ENCODE data around the gene PADI4. TPM values are rescaled to one million over a fixed set of nuclear protein-coding genes. Genes with fewer than 3 reads are reported as not detected.

The PADI4 gene
- total RNA-seq, 1 experiment from 2014 or later, result not detected

DNA sequence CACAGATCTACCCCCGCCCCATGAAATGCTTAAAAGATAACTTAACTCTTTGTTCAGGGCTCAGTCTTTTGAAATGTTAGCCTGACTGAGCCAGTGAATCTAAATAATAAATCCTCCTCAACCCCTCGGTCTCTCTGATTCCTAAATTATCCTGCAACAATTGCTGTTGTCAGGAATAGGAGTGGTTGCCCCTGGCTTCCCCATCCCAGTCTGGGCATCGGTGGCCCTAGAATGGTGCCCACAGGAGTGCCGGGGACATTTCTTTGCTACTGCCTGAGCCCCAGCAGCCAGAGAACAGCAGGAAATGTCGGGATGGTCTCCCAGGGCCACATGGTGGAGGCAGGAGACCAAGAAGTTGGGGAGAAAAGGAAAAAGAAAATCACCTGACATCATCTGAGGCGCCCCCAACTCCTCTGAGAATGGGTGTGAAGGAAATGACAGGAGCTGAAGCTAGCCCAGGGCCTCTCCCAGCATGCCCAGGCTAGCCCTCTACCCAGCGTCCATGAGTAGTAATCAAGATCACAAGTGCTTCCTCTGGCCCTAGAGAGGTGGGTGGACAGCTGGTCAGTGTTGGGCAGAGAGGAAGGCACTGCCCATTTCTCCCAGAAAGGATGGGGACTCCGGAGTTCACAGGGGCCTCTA lies 1.6 kb downstream of the PADI4 start:
- H3K27me3 ChIP-seq (ENCODE audit: control insufficient read depth, insufficient read depth, low read length), result no peaks in the 10 kb centered on the region
- CTCF ChIA-PET, result interaction anchor here (0.7 kb wide), 1 partner anchor 86 kb away, joined by 16 read pairs; no protein-coding TSS in a partner anchor
- DNase-seq (ENCODE audit: low read depth, low spot score) (no peak), ATAC-seq (no peak)
- TF ChIP-seq TCF7L2 (IDR thresholded peaks at IDR 0.05; ENCODE audit: low read depth, low read length), result no peak
- TF ChIP-seq, protein P1, sequence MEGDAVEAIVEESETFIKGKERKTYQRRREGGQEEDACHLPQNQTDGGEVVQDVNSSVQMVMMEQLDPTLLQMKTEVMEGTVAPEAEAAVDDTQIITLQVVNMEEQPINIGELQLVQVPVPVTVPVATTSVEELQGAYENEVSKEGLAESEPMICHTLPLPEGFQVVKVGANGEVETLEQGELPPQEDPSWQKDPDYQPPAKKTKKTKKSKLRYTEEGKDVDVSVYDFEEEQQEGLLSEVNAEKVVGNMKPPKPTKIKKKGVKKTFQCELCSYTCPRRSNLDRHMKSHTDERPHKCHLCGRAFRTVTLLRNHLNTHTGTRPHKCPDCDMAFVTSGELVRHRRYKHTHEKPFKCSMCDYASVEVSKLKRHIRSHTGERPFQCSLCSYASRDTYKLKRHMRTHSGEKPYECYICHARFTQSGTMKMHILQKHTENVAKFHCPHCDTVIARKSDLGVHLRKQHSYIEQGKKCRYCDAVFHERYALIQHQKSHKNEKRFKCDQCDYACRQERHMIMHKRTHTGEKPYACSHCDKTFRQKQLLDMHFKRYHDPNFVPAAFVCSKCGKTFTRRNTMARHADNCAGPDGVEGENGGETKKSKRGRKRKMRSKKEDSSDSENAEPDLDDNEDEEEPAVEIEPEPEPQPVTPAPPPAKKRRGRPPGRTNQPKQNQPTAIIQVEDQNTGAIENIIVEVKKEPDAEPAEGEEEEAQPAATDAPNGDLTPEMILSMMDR (IDR thresholded peaks at IDR 0.05), result no peak
- no peak for TF ChIP-seq SIN3A (IDR thresholded peaks at IDR 0.05; ENCODE audit: borderline replicate concordance, insufficient read depth, low read depth, low read length)
- TF ChIP-seq POLR2AphosphoS5 (IDR thresholded peaks at IDR 0.05; ENCODE audit: low read depth, low read length), result no peak
- TF ChIP-seq, protein P2, sequence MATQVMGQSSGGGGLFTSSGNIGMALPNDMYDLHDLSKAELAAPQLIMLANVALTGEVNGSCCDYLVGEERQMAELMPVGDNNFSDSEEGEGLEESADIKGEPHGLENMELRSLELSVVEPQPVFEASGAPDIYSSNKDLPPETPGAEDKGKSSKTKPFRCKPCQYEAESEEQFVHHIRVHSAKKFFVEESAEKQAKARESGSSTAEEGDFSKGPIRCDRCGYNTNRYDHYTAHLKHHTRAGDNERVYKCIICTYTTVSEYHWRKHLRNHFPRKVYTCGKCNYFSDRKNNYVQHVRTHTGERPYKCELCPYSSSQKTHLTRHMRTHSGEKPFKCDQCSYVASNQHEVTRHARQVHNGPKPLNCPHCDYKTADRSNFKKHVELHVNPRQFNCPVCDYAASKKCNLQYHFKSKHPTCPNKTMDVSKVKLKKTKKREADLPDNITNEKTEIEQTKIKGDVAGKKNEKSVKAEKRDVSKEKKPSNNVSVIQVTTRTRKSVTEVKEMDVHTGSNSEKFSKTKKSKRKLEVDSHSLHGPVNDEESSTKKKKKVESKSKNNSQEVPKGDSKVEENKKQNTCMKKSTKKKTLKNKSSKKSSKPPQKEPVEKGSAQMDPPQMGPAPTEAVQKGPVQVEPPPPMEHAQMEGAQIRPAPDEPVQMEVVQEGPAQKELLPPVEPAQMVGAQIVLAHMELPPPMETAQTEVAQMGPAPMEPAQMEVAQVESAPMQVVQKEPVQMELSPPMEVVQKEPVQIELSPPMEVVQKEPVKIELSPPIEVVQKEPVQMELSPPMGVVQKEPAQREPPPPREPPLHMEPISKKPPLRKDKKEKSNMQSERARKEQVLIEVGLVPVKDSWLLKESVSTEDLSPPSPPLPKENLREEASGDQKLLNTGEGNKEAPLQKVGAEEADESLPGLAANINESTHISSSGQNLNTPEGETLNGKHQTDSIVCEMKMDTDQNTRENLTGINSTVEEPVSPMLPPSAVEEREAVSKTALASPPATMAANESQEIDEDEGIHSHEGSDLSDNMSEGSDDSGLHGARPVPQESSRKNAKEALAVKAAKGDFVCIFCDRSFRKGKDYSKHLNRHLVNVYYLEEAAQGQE (IDR thresholded peaks at IDR 0.05; ENCODE audit: insufficient read depth in 1 of 2, low read depth in 2 of 2, low read length in 1 of 2), result no peak
- BruUV-seq (replicated peaks), result no TSS peak
- no peaks in the 10 kb centered on the region for H3K9me3 ChIP-seq (ENCODE audit: control insufficient read depth, insufficient read depth, low read depth, low read length)
- peaks cover 9% of the 10 kb centered on the region; the same call in 1 of the 2 replicates for H3K4me1 ChIP-seq (ENCODE audit: control insufficient read depth, insufficient read depth, low read length)
- in situ Hi-C loops (cut with HindIII; ENCODE audit: low pct_unique_long_range_greater_than_20kb, low sequenced_read_pairs) (no loop called here), intact Hi-C loops (cut with micrococcal nuclease; ENCODE audit: unreplicated experiment) (no loop called here)
- H3K36me3 ChIP-seq (ENCODE audit: control insufficient read depth, insufficient read depth, low read length), result no peaks in the 10 kb centered on the region
- no peak overlapping the region for H3K27ac ChIP-seq (ENCODE audit: low read length)
- H3K4me3 ChIP-seq (ENCODE audit: low read depth in 2 of 2, low read length in 2 of 2), result no peak overlapping the region
- POLR2A ChIA-PET, result interaction anchor here (0.6 kb wide), 3 partner anchors 12 to 49 kb away, joined by 4 to 13 read pairs (median 4); no protein-coding TSS in a partner anchor

DNA sequence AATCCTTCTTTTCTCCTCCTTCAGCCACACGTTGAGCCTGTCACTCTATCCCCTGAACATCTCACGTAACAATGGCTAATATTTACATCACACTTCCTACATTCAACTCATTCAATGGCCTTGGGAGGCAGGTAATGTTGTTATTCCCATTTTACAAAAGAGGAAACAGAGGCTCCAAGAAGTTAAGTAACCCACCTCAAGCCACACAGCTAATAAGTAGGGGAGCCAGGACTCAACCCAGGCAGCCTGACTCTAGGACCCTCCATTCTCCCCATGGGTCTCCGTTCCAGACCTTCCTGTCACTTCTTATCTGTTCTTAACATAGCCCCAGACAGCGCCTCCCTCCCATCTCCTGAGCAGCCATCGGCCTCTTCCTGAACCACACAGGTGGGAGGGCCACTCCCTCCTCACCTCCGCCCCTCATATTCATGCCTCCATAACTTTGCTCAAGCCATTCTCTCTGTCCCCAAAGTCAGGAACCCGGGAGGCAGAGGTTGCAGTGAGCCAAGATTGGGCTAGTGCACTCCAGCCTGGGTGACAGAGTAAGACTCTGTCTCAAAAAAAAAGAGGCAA lies 2.2 kb downstream of the PADI4 start:
- no peak overlapping the region for H3K27ac ChIP-seq (ENCODE audit: low read length)
- no TSS peak for BruUV-seq (replicated peaks)
- DNase-seq (ENCODE audit: low read depth, low spot score) (no peak), ATAC-seq (no peak)
- intact Hi-C loops (cut with micrococcal nuclease; ENCODE audit: unreplicated experiment), result no loop called here
- no peaks in the 10 kb centered on the region for H3K36me3 ChIP-seq (ENCODE audit: control insufficient read depth, insufficient read depth, low read length)
- CTCF ChIA-PET, result no interaction called here
- POLR2A ChIA-PET, result no interaction called here
- no peaks in the 10 kb centered on the region for H3K9me3 ChIP-seq (ENCODE audit: control insufficient read depth, insufficient read depth, low read depth, low read length)
- H3K27me3 ChIP-seq (ENCODE audit: control insufficient read depth, insufficient read depth, low read length), result no peaks in the 10 kb centered on the region
- TF ChIP-seq, protein P2 (IDR thresholded peaks at IDR 0.05; ENCODE audit: insufficient read depth in 1 of 2, low read depth in 2 of 2, low read length in 1 of 2), result no peak
- in situ Hi-C loops (cut with HindIII; ENCODE audit: low pct_unique_long_range_greater_than_20kb, low sequenced_read_pairs), result no loop called here
- no peak overlapping the region for H3K4me3 ChIP-seq (ENCODE audit: low read depth in 2 of 2, low read length in 2 of 2)
- H3K4me1 ChIP-seq (ENCODE audit: control insufficient read depth, insufficient read depth, low read length), result peaks cover 4% of the 10 kb centered on the region; the same call in 1 of the 2 replicates

Data from Panc1 (cell line).